ENCODE measurements around the gene RPS3A.
A peak's percentile ranks its signal among the peaks of the same experiment; 100 is the strongest.
"Not testable (repeated sequence)": the region's sequence is repeated elsewhere in the genome, so short reads cannot be mapped to it uniquely, and the experiment has no call there.

RPS3A gene

GRCh38 chr4:151099229-151099975 is at the start of gene RPS3A:
TSS of gene RPS3A (plus strand) at chr4:151099628. CDS start at chr4:151099653, 25 bp downstream.
- DNase-seq, result peak; percentile 91 to 97 (median 92)

GRCh38 chr4:151052785-151053184 is 46.6 kb upstream of the RPS3A start:
- no peak for DNase-seq

- DNase-seq, result no peak
These were observed 43.9 kb upstream of the RPS3A start for GRCh38 chr4:151055539-151055938.

- not testable (repeated sequence) for DNase-seq
These were observed 36.3 kb upstream of the RPS3A start for GRCh38 chr4:151063143-151063542.

- no peak for DNase-seq
These were observed 32.0 kb upstream of the RPS3A start for GRCh38 chr4:151067316-151067970.

- no peak for DNase-seq
These were observed 25.0 kb upstream of the RPS3A start for GRCh38 chr4:151074416-151074916.

GRCh38 chr4:151077978-151078377 is 21.4 kb upstream of the RPS3A start:
- DNase-seq, result not testable (repeated sequence)

GRCh38 chr4:151087467-151087866 is 12.0 kb upstream of the RPS3A start:
- no peak for DNase-seq

GRCh38 chr4:151091047-151091446 is 8.4 kb upstream of the RPS3A start:
- DNase-seq, result no peak

GRCh38 chr4:151092488-151092887 is 6.9 kb upstream of the RPS3A start:
- DNase-seq, result no peak

- DNase-seq, result no peak
These were observed 6.2 kb upstream of the RPS3A start for GRCh38 chr4:151093203-151093602.

- DNase-seq, result no peak
These were observed 5.1 kb upstream of the RPS3A start for GRCh38 chr4:151094290-151094751.

GRCh38 chr4:151095142-151095541 is 4.3 kb upstream of the RPS3A start:
- DNase-seq, result no peak

- no peak for DNase-seq
These were observed 1.7 kb upstream of the RPS3A start for GRCh38 chr4:151097759-151098158.

- no peak for DNase-seq
These were observed 524 bp upstream of the RPS3A start for GRCh38 chr4:151098979-151099228.

- DNase-seq, result peak in 1 of 4 experiments; percentile 13
These were observed 569 bp downstream of the RPS3A start for GRCh38 chr4:151099976-151100417.

GRCh38 chr4:151100531-151100930 is 1.1 kb downstream of the RPS3A start:
- no peak for DNase-seq

GRCh38 chr4:151103758-151104157 is 4.3 kb downstream of the RPS3A start:
- no peak for DNase-seq

- DNase-seq, result no peak
These were observed 5.2 kb downstream of the RPS3A start for GRCh38 chr4:151104621-151105020.

- no peak for DNase-seq
These were observed 6.1 kb downstream of the RPS3A start for GRCh38 chr4:151105454-151106032.

- DNase-seq, result no peak
These were observed 7.6 kb downstream of the RPS3A start for GRCh38 chr4:151107063-151107462.

- DNase-seq, result no peak
These were observed 10.8 kb downstream of the RPS3A start for GRCh38 chr4:151110236-151110635.

GRCh38 chr4:151114338-151114737 is 14.9 kb downstream of the RPS3A start:
- DNase-seq, result no peak

- DNase-seq, result no peak
These were observed 15.6 kb downstream of the RPS3A start for GRCh38 chr4:151114986-151115385.
